Heart left ventricle (tissue), 13 donors: ENCODE data around the gene NUP62CL.

Source experiments
- CTCF ChIP-seq, 12 donors: fragments of 200-600 bp; sonication (generic) in 4 of 12; IDR thresholded peaks; one replicate each; pipeline versions ENCODE4 v1.5.0 to v1.8.0; 2018 to 2022; ENCODE audit warnings: antibody characterized with exemption in 12 of 12, mild to moderate bottlenecking in 5 of 12
- POLR2A ChIP-seq, 2 donors: fragments of 450-650 bp; IDR thresholded peaks; one replicate each; pipeline ENCODE4 v1.6.1; 2017; ENCODE audit warnings: antibody characterized with exemption in 2 of 2, mild to moderate bottlenecking in 2 of 2, moderate library complexity in 2 of 2
- donor health status: ischemic (EF 13 %, LVEDD 7.1; RV severe dilation, severe dysfunction).
- donor health status: DM: no; HTN: yes; CAD: no.
- donor health status: DM: no; HTN: no; CAD: no.
- donor health status: ischemic (EF 25% LVEDD 6.9; RV normal size, moderate dysfunction).
- donor health status: ischemic (EF 25% LVEDD 5.7; RV mildly dilated, moderate dysfunction).
- donor health status: ischemic (EF 35%, LVEDD 5.7; RV mildly dilated, moderate dysfunction).
- donor health status: nonischemic (EF 11% LVEDD 7.7; RV severe dilation, severe dysfunction).
- donor health status: DM: yes; HTN: yes; CAD: no.
- donor health status: PGD.
- donor health status: ischemic (EF 29% LVEDD 5.4; RV normal size, mild dysfunction).
- donor health status: nonischemic (EF 23%, LVEDD 6.1; RV moderate dilation, normal function).

DNA sequence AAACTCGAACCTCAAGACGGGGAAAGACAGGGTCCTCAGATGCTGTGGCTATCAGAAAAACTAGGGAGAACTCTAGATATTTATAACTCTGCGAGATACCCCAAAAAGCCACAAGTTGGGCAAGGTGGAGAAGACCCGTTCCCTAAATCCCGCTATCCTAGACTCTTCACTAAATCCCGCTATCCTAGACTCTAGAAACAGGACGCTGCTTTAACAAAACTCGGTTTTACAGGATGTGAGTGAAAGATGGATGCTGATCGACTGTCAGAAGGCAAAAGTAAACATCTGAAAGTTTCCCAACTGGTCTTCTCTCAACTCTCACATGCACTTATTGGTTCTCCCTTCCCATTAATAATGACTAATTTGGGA lies 448 bp upstream of the NUP62CL start:
- no peak for TF ChIP-seq CTCF (IDR thresholded peaks at IDR 0.05)
- TF ChIP-seq POLR2A (IDR thresholded peaks at IDR 0.05), result no peak
